DND-41 (cell line): ENCODE results near the gene NHERF2.

Experiments used
- CTCF ChIP-seq: IDR thresholded peaks from 2 replicates; pipeline ENCODE4 v1.5.1; 2012; ENCODE audit warnings: borderline replicate concordance, low read length, moderate library complexity, mild to moderate bottlenecking; ENCODE audit not compliant: poor library complexity, severe bottlenecking; ENCODE audit errors: extremely low read depth
- EZH2 ChIP-seq: IDR thresholded peaks from 3 replicates; pipeline ENCODE4 v1.6.1; 2012; ENCODE audit warnings: borderline replicate concordance, low read depth, mild to moderate bottlenecking, moderate library complexity, low read length, inconsistent platforms; ENCODE audit not compliant: severe bottlenecking

GRCh38 chr16:1982991-1983543 is 43.6 kb upstream of the NHERF2 start:
- no peak for TF ChIP-seq CTCF
- TF ChIP-seq EZH2, result peak; percentile 80
